Fibroblast of skin of left quadriceps (primary cell): Measurements from ENCODE around the gene IMP4.

Experiments
- DNase-seq, 2 experiments: peaks; one replicate each; pipeline ENCODE4 v3.0.0-alpha.2; 2013; ENCODE audit warnings: low read depth in 2 of 2

Gene IMP4

DNA sequence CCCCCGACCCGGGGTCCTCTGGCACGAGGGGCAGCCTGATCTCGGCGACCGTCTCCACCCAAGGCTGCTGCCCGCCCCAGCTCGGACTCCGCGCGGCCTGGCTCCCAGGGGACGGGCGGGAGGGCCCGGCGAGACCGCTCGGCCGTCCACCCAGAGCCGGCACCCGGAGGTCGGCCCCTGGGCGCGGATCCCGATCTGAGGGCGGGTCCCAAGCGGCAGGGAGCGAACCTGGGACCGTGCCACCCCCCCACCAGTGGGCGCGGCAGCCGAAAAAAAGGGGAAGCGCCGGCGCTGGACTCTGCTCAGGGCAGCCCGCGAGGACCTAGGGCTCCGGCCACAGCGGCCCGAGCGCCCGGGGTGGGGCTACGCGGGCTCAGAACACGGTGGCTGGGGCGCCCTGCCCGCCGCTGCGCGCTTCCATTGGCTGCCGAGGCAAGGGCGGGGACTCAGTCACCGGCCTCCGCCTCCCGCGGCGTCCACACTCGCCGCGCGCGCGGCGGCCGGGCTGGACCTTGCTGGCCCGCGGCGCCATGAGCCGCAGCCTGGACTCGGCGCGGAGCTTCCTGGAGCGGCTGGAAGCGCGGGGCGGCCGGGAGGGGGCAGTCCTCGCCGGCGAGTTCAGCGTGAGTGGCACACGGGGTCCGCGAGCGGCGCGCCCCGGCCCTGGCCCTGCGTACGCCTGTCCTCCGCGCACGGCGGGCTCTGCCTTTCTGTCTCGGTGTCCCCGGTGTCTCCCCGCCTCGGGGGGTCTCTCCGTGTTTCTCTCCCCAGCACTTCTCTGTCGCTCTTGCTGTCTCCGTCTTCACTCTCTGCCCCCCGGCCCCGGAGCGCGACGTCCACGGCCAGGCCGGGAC is 13.1 kb downstream of the IMP4 start, which contains the start of gene PTPN18:
Gene PTPN18, plus strand, starts transcription at position 479 of the 854 bp plus-strand sequence. Its CDS starts 52 bp downstream, at position 531.
- DNase-seq, result peak; percentile 49 to 53

DNA sequence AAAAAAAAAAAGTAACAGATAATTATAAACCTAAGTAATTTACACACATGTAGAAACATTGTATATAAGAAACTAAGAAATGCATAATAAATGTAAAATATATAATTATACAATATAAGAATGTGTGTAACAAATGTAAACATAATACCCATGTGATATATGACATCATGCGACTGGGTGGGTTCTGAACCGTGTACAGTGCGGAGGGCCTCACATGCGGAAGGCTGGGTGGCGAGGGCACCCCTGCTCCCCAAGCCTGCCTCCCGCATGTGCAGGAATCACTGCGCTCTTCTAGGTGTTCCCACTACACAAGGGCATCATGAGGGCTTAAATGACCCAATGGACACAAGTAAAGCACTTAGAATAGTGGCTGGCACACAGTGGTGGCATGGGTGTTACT is 15.2 kb downstream of the IMP4 start:
- no peak for DNase-seq

DNA sequence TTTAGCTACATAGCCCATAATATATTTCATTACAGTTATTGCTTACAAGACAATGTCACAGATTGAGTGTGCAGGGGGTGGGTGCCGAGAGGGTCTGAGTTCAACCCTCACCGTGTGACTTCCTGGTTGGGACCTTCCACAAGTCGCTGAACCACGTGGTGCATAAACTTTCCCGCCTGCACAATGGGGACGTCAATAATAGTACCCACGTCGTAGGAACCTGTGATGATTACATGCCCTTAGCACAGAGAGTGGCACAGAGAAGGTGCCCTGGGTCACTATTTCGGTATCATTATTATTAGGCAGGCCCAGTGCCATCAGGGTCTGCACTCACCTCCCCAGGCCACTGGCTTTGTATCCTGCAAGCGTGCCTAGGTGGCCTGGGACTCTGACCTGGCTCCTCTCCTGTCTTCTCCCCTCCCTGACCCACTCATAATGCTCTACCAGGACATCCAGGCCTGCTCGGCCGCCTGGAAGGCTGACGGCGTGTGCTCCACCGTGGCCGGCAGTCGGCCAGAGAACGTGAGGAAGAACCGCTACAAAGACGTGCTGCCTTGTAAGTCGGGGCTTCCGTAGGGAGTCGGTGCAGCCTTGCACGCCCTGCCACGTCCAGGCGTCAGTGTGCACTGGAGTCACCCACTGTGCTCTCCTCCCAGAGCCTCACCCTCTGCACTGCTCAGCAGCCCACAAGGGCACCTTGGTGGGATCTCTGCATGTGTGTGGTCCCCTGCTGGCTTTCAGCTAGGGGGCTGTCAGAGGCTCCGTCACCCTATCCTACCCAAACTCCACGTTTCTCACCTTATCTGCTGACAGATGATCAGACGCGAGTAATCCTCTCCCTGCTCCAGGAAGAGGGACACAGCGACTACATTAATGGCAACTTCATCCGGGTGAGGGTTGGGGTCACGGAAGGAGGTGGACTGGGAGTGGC is 16.0 kb downstream of the IMP4 start:
- DNase-seq, result no peak

GRCh38 chr2:130359466-130359865 is 16.8 kb downstream of the IMP4 start:
- no peak for DNase-seq

GRCh38 chr2:130363479-130363878 is 20.8 kb downstream of the IMP4 start:
- no peak for DNase-seq

DNA sequence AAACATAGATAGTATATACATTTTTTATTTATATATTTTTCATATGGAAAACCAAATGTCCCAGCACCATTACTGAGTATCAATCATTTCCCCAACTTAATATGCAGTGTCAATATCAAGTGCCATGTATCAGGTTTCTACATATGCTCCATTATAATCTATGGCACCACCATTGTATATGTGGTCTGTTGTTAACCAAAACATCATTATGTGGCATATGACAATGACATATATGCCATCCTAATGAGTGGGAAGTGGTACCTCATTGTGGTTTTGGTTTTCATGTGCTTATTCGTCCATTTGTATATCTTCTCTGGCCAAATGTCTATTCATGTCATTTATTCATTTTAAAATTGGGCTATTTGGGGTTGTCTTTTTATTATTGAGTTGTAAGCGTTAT is 22.4 kb downstream of the IMP4 start:
- no peak for DNase-seq

DNA sequence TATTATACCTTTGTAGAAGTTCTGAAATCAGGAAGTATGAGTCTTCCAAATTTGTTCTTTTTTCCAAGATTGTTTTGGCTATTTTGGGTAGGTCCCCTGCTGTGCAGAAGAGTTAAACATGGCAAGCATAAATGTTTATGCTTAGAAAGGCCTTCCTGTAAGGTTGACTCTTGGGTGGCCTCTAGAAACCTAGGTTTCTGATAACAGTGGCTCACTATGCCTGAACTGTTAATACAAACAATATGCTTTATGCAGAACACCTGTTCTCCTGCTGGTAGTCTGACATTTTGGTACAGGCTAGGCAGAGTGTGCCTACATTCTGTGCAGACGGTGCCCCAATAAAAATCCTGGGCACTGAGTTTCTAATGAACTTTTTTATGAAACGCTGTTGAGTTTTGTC is 23.3 kb downstream of the IMP4 start:
- DNase-seq, result no peak

- DNase-seq, result no peak
These were observed 24.0 kb downstream of the IMP4 start for GRCh38 chr2:130366720-130367119.

DNA sequence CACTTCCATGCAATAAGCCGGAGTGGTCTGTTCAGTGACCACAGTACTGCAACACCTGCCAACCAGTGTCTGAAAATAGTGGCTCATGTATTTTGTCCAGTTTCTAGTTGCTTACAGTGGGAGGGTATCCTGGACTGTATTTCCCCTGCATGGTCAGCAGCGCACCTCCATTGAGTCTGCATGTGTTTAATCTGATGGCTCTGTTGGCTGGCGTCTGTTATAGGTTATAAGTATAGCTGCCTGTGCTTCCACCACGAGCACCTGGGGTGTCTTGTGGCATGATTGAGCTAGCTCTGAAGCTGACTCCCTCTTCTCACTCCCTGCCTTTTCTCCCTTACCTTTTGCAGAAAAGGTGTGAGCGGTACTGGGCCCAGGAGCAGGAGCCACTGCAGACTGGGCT is 26.1 kb downstream of the IMP4 start:
- no peak for DNase-seq

- no peak for DNase-seq
These were observed 26.7 kb downstream of the IMP4 start for GRCh38 chr2:130369311-130369964.

DNA sequence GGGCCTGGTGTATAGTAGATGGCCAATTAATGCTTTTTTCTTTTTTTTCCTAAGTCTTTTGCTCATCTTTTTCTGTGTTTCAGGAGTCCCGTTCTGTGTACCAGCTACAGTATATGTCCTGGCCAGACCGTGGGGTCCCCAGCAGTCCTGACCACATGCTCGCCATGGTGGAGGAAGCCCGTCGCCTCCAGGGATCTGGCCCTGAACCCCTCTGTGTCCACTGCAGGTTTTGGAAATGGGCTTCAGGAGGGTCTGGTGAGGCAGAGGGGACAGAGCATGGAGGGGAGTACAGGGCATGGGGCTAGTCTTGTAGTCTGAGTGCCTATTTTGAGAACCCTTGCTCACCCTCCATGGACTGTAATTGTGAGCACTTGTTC is 27.3 kb downstream of the IMP4 start:
- no peak for DNase-seq

DNA sequence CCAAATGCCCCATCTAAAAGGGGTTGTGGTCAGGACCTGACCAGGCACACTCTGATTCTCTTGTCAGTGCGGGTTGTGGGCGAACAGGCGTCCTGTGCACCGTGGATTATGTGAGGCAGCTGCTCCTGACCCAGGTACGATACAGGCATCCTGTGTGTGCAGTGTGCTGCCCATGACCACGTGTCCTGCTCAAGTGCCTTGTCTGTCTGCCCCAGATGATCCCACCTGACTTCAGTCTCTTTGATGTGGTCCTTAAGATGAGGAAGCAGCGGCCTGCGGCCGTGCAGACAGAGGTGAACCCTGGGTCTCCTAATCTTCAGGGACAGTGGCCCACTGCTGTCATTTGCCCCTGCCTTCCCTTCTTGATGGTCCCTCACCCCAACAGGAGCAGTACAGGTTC is 27.8 kb downstream of the IMP4 start:
- DNase-seq, result no peak

- no peak for DNase-seq
These were observed 29.0 kb downstream of the IMP4 start for GRCh38 chr2:130371723-130372054.

- DNase-seq, result peak; percentile 40 to 48
These were observed 29.5 kb downstream of the IMP4 start for GRCh38 chr2:130372055-130372832.

GRCh38 chr2:130372833-130373807 is 30.4 kb downstream of the IMP4 start:
- DNase-seq, result no peak

DNA sequence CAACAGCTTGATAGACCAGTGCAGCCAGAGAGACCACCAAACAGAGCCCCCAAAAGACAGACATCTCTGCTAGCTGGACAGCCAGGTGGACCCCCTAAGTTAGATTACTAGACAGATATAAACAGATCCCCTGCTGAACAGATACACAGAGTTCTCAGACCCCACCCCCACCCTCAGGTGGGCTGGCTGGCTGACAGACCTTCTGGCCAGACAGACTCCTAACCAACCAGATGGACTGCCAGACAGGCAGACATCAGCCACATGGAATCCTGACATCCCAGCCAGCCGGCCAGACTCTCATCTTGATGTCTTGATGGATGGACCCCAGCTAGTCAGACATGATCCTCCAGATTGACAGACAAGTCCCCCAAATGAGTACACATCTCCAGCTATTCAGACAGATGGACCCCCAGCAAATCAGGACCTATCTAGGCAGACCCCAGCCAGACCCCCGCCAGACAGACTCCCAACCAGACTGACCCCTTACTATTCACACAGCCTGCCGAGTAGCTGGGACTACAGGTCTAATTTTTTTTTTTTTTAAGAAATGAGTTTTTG is 31.2 kb downstream of the IMP4 start:
- no peak for DNase-seq

DNA sequence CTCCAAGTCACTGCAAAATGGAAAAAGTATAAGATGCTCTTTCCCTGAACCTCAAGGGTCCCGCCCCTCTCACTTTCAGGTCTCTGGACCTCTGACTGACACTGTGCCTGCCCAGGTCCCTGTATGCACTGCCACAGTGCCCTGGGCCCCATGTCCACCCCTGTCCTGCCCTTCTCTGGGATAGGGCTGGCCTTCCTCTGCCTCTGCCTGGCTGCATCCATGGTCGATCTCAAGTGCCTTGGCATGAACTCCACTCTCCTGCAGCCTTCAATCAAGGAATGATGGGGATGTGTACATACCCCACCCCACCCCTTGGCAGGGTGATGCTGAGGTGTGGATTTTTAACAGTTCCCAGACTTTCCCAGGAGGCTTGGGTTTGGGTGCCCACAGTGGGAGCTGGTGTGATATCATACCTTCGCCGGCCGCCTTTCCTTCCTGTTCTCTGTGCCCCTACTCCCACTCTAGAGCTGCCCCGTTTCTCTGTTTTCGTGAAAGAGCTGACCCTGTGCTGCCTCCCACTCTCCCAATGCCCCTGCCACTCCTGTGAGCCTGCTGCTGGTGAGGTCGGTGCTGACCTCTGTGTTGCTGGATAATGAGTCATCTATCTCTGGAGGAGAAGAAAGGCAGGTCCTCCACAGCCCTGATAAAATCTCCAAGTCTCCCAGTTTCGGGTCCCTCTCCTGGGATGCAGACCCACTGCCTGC is 32.0 kb downstream of the IMP4 start:
- no peak for DNase-seq

- DNase-seq, result no peak
These were observed 32.9 kb downstream of the IMP4 start for GRCh38 chr2:130375291-130376266.
